CD4-positive, alpha-beta T cell treated with Interleukin-12 subunit alpha and Interleukin-12 subunit beta, for 1 hour (primary cell): ENCODE data around the gene CTTNBP2NL.
A peak's percentile ranks its signal among the peaks of the same experiment; 100 is the strongest.
"Not testable (repeated sequence)": the region's sequence is repeated elsewhere in the genome, so short reads cannot be mapped to it uniquely, and the experiment has no call there.

ENCODE experiments used
- DNase-seq: peaks from one replicate; pipeline ENCODE4 v3.0.0-alpha.2; 2020

Gene CTTNBP2NL

DNA sequence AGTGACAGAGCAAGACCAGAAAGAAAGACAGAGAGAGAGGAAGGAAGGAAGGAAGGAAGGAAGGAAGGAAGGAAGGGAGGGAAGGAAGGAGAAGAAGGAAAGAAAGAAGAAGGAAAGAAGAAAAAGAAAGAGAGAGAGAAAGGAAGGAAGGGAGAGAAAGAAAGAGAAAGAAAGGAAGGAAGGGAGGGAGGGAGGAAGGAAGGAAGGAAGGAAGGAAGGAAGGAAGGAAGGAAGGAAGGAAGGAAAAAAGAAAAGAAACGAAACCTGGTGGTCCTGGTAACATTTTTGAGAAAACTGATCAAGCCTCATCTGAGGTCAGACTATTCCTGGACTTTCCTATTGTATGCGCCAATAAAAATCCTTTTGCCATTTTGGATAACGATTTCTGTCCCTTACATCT lies 8.2 kb upstream of the CTTNBP2NL start:
- no peak for DNase-seq

GRCh38 chr1:112388436-112388835 lies 7.6 kb upstream of the CTTNBP2NL start:
- no peak for DNase-seq

GRCh38 chr1:112389689-112390088 lies 6.3 kb upstream of the CTTNBP2NL start:
- no peak for DNase-seq

DNA sequence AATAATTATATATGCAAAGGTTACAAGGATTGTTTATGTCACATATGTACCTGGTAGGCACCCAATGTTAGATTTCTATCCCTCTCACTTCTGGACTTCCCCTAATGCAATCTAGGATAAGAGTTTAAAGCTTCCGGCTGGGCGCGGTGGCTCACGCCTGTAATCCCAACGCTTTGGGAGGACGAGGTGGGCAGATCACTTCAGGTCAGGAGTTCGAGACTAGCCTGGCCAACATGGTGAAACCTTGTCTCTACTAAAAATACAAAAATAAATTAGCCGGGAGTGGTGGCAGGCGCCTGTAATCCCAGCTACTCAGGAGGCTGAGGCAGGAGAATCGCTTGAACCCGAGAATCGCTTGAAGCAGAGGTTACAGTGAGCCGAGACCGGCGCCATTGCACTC lies 5.7 kb upstream of the CTTNBP2NL start:
- not testable (repeated sequence) for DNase-seq

GRCh38 chr1:112390775-112391602 lies 5.0 kb upstream of the CTTNBP2NL start:
- peak; percentile 86 for DNase-seq

DNA sequence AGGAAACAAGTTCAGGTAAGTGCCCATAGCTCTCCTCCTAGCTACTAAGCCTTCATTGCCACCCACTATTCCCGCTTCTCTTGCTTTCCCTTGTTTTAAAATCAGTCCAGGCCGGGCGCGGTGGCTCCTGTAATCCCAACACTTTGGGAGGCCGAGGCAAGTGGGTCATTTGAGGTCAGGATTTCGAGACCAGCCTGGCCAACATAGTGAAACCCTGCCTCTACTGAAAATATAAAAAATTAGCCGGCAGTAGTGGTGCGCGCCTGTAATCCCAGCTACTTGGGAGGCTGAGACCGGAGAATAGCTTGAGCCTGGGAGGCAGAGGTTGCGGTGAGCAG lies 4.4 kb upstream of the CTTNBP2NL start:
- no peak for DNase-seq

GRCh38 chr1:112393631-112393974 lies 2.4 kb upstream of the CTTNBP2NL start:
- DNase-seq = no peak

DNA sequence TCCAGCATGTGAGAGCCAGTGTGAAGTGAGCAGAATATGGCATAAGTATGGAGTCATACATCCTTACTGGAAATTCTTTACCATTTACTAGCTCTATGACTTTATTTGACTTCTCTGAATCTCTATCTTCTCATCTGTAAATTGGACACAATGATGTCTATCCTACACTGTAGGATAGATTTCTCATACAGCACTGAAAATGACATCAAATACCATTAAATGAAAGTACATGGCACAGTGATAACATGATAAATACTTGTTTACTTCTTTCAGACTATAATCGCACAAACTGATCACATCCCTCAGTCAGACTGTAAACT lies 1.3 kb upstream of the CTTNBP2NL start:
- no peak for DNase-seq

- no peak for DNase-seq
Measured at GRCh38 chr1:112395256-112395820, 676 bp upstream of the CTTNBP2NL start.

- DNase-seq = no peak
Measured at GRCh38 chr1:112396653-112397471, 848 bp downstream of the CTTNBP2NL start.

- no peak for DNase-seq
Measured at GRCh38 chr1:112397841-112398240, 1.8 kb downstream of the CTTNBP2NL start.

DNA sequence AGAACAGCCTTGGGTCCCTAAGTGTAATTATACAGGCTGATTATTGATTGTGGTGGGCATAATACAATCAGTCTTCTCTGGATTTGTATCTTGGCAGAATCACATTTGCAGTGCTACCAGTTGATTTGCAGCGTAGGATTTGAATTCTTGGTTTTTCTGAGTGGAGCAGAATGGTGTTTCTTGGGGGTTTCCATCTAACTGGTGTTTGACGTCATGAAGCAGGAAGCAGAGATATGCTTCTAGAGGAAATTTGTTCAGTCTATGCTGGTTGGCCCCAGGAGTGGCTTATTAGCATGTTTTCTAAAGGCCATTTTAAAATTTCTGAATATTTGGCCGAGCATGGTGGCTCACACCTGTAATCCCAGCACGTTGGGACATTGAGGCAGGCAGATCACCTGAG lies 3.4 kb downstream of the CTTNBP2NL start:
- peak; percentile 3 for DNase-seq

- DNase-seq = not testable (repeated sequence)
Measured at GRCh38 chr1:112400706-112401105, 4.7 kb downstream of the CTTNBP2NL start.

DNA sequence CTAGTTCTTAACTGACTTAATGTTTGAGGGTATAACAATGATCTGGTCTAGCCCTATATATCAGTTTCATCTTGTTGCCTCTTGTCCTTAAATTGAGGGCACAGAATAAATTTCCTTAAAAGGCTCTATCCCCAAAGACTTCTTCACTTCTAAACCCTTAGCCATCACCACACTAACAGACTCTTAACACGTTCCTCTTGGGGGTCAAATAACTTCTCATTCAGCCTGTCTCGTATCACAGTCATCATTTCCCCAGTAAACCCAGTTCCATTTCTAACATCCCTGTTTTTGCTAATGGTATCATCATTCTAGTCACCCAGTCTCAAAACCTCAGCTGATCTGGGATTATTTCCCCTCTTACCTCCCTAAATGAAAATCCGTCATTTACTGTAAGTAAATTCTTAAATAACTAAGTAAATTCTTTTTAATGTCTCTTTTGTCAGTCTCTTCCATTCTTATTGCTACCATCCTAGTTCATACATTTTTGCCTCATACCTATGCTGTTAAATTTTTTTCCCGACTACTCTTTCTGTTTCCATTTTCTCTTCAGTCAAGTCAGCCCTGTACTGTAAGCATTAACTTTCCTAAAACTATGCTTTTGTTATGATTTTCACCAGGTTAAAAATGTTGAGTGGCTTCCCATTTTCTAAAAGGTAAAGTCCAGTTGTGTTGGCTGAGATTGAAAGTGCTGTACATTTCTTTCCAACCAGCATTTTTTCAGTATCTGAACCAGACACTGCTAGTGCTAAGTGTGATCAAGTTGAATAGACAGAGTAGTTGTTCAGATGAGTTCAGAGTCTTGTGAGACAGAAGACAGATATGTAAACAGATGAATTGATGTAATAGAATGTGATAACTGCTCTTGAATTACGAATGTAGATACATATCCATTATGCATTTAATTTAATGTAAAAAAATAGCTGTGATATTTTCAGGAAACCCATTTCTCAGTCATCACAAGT lies 6.9 kb downstream of the CTTNBP2NL start:
- DNase-seq = no peak

- DNase-seq = no peak
Measured at GRCh38 chr1:112406771-112407170, 10.8 kb downstream of the CTTNBP2NL start.

GRCh38 chr1:112409414-112409813 lies 13.4 kb downstream of the CTTNBP2NL start:
- no peak for DNase-seq

GRCh38 chr1:112410673-112411072 lies 14.7 kb downstream of the CTTNBP2NL start:
- no peak for DNase-seq

- no peak for DNase-seq
Measured at GRCh38 chr1:112417271-112417670, 21.3 kb downstream of the CTTNBP2NL start.

- DNase-seq = no peak
Measured at GRCh38 chr1:112418099-112418892, 22.3 kb downstream of the CTTNBP2NL start.

DNA sequence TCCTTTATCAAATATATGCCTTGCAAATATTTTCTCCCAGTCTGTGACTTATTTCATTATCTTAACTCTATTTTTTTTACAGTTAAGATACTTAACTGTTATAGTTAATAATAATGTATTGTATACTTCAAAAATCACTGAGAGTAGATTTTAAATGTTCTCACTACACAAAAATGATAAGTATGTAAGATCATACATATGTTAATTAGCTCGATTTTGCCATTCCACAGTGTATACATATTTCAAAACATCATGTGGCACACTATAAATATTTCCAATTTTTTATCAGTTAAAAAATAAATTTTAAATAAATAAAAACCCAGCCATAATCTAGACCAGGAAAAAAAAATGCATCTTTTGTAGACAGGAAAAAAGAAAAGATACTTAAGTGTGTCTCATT lies 27.2 kb downstream of the CTTNBP2NL start:
- no peak for DNase-seq

DNA sequence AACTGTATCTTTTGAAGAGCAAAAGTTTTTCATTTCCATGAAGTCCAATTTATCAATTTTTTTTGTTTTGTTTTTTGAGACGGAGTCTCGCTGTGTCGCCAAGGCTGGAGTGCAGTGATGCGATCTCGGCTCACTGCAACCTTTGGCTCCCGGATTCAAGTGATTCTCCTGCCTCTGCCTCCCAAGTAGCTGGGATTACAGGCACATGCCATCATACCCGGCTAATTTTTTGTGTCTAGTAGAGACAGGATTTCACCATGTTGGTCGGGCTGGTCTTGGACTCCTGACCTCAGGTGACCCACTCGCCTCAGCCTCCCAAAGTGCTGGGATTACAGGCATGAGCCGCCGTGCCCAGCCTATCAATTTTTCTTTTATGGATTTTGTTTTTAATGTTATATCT lies 27.7 kb downstream of the CTTNBP2NL start:
- DNase-seq = not testable (repeated sequence)

DNA sequence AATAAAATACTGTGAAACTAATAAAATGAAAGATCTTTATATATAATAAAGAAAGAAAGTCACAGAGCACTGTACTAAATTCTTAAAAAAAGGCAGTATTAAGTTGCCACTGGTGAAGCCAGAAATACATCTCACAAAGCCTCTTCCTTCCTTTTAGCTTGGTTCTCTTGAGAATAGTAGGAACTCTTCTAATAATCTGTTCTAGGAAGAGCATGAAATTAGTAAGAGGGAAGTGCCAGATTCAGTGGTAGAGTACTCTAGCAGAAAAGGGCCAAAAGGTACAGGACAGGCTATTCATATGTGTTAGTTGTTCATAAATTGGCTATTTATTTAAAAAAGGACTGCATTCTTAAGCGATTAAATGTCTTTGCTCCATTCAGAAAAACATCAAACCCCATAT lies 33.7 kb downstream of the CTTNBP2NL start:
- no peak for DNase-seq
